ENCODE results near the gene RAB40C. TPM values are rescaled to one million over a fixed set of nuclear protein-coding genes. Genes with fewer than 3 reads are reported as not detected.

RAB40C gene
- total RNA-seq: 10 to 100 TPM; 13.3 to 17.6 TPM

GRCh38 chr16:589658-590187 lies at the start of gene RAB40C:
Gene RAB40C (plus strand): TSS chr16:590066. CDS start chr16:590292, 226 bp downstream.
- peak; percentile 99 for DNase-seq
- no peaks in the 10 kb centered on the region for H3K27me3 Mint-ChIP-seq
- peak within 1 kb of the TSS; percentile 85 for H3K4me3 Mint-ChIP-seq
- H3K27ac Mint-ChIP-seq: peak within 1 kb of the TSS; percentile 99
- H3K36me3 Mint-ChIP-seq (ENCODE audit: low read depth): peaks cover 1% of the 10 kb centered on the region
- ChIA-PET POLR2A (no interaction called here), CTCF (no interaction called here)
- H3K9me3 Mint-ChIP-seq: no peaks in the 10 kb centered on the region
- peaks cover 32% of the 10 kb centered on the region for H3K4me1 Mint-ChIP-seq

- Mint-ChIP-seq H3K27ac (no peak overlapping the region), H3K27me3 (no peaks in the 10 kb centered on the region), H3K4me3 (no peak overlapping the region), H3K4me1 (peaks cover 5% of the 10 kb centered on the region), H3K36me3 (ENCODE audit: low read depth) (peaks cover 9% of the 10 kb centered on the region), H3K9me3 (peaks cover 4% of the 10 kb centered on the region)
- CTCF ChIA-PET: no interaction called here
- POLR2A ChIA-PET: no interaction called here
- DNase-seq: no peak
Observed at GRCh38 chr16:540645-541340, 49.1 kb upstream of the RAB40C start.

GRCh38 chr16:543301-544164 lies 46.3 kb upstream of the RAB40C start:
- ChIA-PET POLR2A (no interaction called here), CTCF (no interaction called here)
- H3K4me1 Mint-ChIP-seq: peaks cover 5% of the 10 kb centered on the region
- H3K27ac Mint-ChIP-seq: no peak overlapping the region
- peaks cover 4% of the 10 kb centered on the region for H3K9me3 Mint-ChIP-seq
- peaks cover 9% of the 10 kb centered on the region for H3K36me3 Mint-ChIP-seq (ENCODE audit: low read depth)
- H3K4me3 Mint-ChIP-seq: no peak overlapping the region
- no peak for DNase-seq
- H3K27me3 Mint-ChIP-seq: no peaks in the 10 kb centered on the region

- no peak for DNase-seq
- Mint-ChIP-seq H3K36me3 (ENCODE audit: low read depth) (peaks cover 9% of the 10 kb centered on the region), H3K27ac (no peak overlapping the region), H3K9me3 (peaks cover 4% of the 10 kb centered on the region), H3K4me1 (peaks cover 5% of the 10 kb centered on the region), H3K4me3 (no peak overlapping the region), H3K27me3 (no peaks in the 10 kb centered on the region)
- ChIA-PET CTCF (no interaction called here), POLR2A (no interaction called here)
Observed at GRCh38 chr16:544517-544916, 45.3 kb upstream of the RAB40C start.

GRCh38 chr16:546909-547770 lies 42.7 kb upstream of the RAB40C start:
- peaks cover 3% of the 10 kb centered on the region for H3K4me1 Mint-ChIP-seq
- H3K27ac Mint-ChIP-seq: no peak overlapping the region
- POLR2A ChIA-PET: no interaction called here

GRCh38 chr16:548586-548985 lies 41.3 kb upstream of the RAB40C start:
- DNase-seq: no peak
- Mint-ChIP-seq H3K4me1 (no peaks in the 10 kb centered on the region), H3K36me3 (ENCODE audit: low read depth) (peaks cover 4% of the 10 kb centered on the region), H3K4me3 (no peak overlapping the region), H3K27me3 (no peaks in the 10 kb centered on the region), H3K27ac (no peak overlapping the region), H3K9me3 (no peaks in the 10 kb centered on the region)
- ChIA-PET POLR2A (no interaction called here), CTCF (interaction anchor here (1.0 kb wide), 1 partner anchor 14 kb away, joined by 4 read pairs; no protein-coding TSS in a partner anchor)

More at GRCh38 chr16:546909-547770, 42.7 kb upstream of the RAB40C start:
- CTCF ChIA-PET: interaction anchor here (0.6 kb wide), 1 partner anchor 14 kb away, joined by 3 read pairs; no protein-coding TSS in a partner anchor
- Mint-ChIP-seq H3K9me3 (peaks cover 2% of the 10 kb centered on the region), H3K36me3 (ENCODE audit: low read depth) (peaks cover 7% of the 10 kb centered on the region), H3K27me3 (no peaks in the 10 kb centered on the region), H3K4me3 (no peak overlapping the region)
- peak; percentile 27 for DNase-seq

- H3K4me1 Mint-ChIP-seq: no peaks in the 10 kb centered on the region
- CTCF ChIA-PET: interaction anchor here (0.6 kb wide), 1 partner anchor 13 kb away, joined by 3 read pairs; no protein-coding TSS in a partner anchor
- POLR2A ChIA-PET: no interaction called here
- no peak overlapping the region for H3K27ac Mint-ChIP-seq
- H3K4me3 Mint-ChIP-seq: no peak overlapping the region
- no peak for DNase-seq
- no peaks in the 10 kb centered on the region for H3K9me3 Mint-ChIP-seq
- no peaks in the 10 kb centered on the region for H3K27me3 Mint-ChIP-seq
- H3K36me3 Mint-ChIP-seq (ENCODE audit: low read depth): peaks cover 4% of the 10 kb centered on the region
Observed at GRCh38 chr16:549544-550263, 40.2 kb upstream of the RAB40C start.

- Mint-ChIP-seq H3K27me3 (no peaks in the 10 kb centered on the region), H3K27ac (no peak overlapping the region), H3K4me1 (no peaks in the 10 kb centered on the region), H3K36me3 (ENCODE audit: low read depth) (no peaks in the 10 kb centered on the region), H3K4me3 (no peak overlapping the region), H3K9me3 (no peaks in the 10 kb centered on the region)
- ChIA-PET POLR2A (no interaction called here), CTCF (no interaction called here)
- DNase-seq: no peak
Observed at GRCh38 chr16:551210-551609, 38.7 kb upstream of the RAB40C start.

GRCh38 chr16:552171-552570 lies 37.7 kb upstream of the RAB40C start:
- Mint-ChIP-seq H3K4me3 (no peak overlapping the region), H3K4me1 (no peaks in the 10 kb centered on the region), H3K36me3 (ENCODE audit: low read depth) (no peaks in the 10 kb centered on the region), H3K27ac (no peak overlapping the region), H3K9me3 (no peaks in the 10 kb centered on the region), H3K27me3 (no peaks in the 10 kb centered on the region)
- ChIA-PET CTCF (no interaction called here), POLR2A (no interaction called here)
- DNase-seq: no peak

GRCh38 chr16:553601-554296 lies 36.1 kb upstream of the RAB40C start:
- Mint-ChIP-seq H3K27ac (no peak overlapping the region), H3K36me3 (ENCODE audit: low read depth) (no peaks in the 10 kb centered on the region), H3K4me1 (no peaks in the 10 kb centered on the region), H3K4me3 (no peak overlapping the region), H3K9me3 (no peaks in the 10 kb centered on the region), H3K27me3 (peaks cover 4% of the 10 kb centered on the region)
- ChIA-PET CTCF (no interaction called here), POLR2A (no interaction called here)
- no peak for DNase-seq

- POLR2A ChIA-PET: no interaction called here
- Mint-ChIP-seq H3K9me3 (no peaks in the 10 kb centered on the region), H3K4me1 (no peaks in the 10 kb centered on the region)
Observed at GRCh38 chr16:554297-554621, 35.6 kb upstream of the RAB40C start.

More at GRCh38 chr16:554297-554621, 35.6 kb upstream of the RAB40C start:
- H3K4me3 Mint-ChIP-seq: no peak overlapping the region
- CTCF ChIA-PET: no interaction called here
- DNase-seq: no peak
- H3K36me3 Mint-ChIP-seq (ENCODE audit: low read depth): no peaks in the 10 kb centered on the region
- H3K27ac Mint-ChIP-seq: no peak overlapping the region
- H3K27me3 Mint-ChIP-seq: peaks cover 4% of the 10 kb centered on the region
